ENCODE measurements around the gene XRCC6. TPM values are rescaled to one million over a fixed set of nuclear protein-coding genes. Genes with fewer than 3 reads are reported as not detected.
"Not testable (repeated sequence)": the region's sequence is repeated elsewhere in the genome, so short reads cannot be mapped to it uniquely, and the experiment has no call there.

The XRCC6 gene
- polyA plus RNA-seq, 1 donor: 202 TPM

- DNase-seq: no peak
These were observed 33.2 kb downstream of the XRCC6 start for GRCh38 chr22:41654322-41654721.

- DNase-seq: no peak
These were observed 35.5 kb downstream of the XRCC6 start for GRCh38 chr22:41656556-41656955.

GRCh38 chr22:41657709-41658108 is 36.6 kb downstream of the XRCC6 start:
- no peak for DNase-seq

- DNase-seq: no peak
These were observed 37.8 kb downstream of the XRCC6 start for GRCh38 chr22:41658869-41659268.

- DNase-seq: no peak
These were observed 38.8 kb downstream of the XRCC6 start for GRCh38 chr22:41659941-41660340.

- no peak for DNase-seq
These were observed 39.3 kb downstream of the XRCC6 start for GRCh38 chr22:41660416-41660815.

- no peak for DNase-seq
These were observed 40.0 kb downstream of the XRCC6 start for GRCh38 chr22:41661088-41661487.

GRCh38 chr22:41661713-41662112 is 40.6 kb downstream of the XRCC6 start:
- no peak for DNase-seq

GRCh38 chr22:41663594-41663993 is 42.5 kb downstream of the XRCC6 start:
- not testable (repeated sequence) for DNase-seq

GRCh38 chr22:41664490-41664889 is 43.4 kb downstream of the XRCC6 start:
- no peak for DNase-seq

GRCh38 chr22:41664951-41665350 is 43.9 kb downstream of the XRCC6 start:
- no peak for DNase-seq

GRCh38 chr22:41668971-41669911 is 48.1 kb downstream of the XRCC6 start:
- DNase-seq: no peak

GRCh38 chr22:41672096-41672495 is 51.0 kb downstream of the XRCC6 start:
- DNase-seq: not testable (repeated sequence)

- no peak for DNase-seq
These were observed 51.9 kb downstream of the XRCC6 start for GRCh38 chr22:41672780-41673509.

- no peak for DNase-seq
These were observed 53.8 kb downstream of the XRCC6 start for GRCh38 chr22:41674846-41675340.

- no peak for DNase-seq
These were observed 55.0 kb downstream of the XRCC6 start for GRCh38 chr22:41676134-41676533.

GRCh38 chr22:41681616-41682015 is 60.5 kb downstream of the XRCC6 start:
- no peak for DNase-seq

- DNase-seq: peak; percentile 88
These were observed 61.1 kb downstream of the XRCC6 start for GRCh38 chr22:41682033-41682807.

GRCh38 chr22:41683052-41683451 is 62.0 kb downstream of the XRCC6 start:
- no peak for DNase-seq

GRCh38 chr22:41683616-41684015 is 62.5 kb downstream of the XRCC6 start:
- DNase-seq: no peak

GRCh38 chr22:41684194-41684593 is 63.1 kb downstream of the XRCC6 start:
- no peak for DNase-seq

GRCh38 chr22:41686890-41687289 is 65.8 kb downstream of the XRCC6 start:
- not testable (repeated sequence) for DNase-seq

GRCh38 chr22:41687901-41688364 is 66.8 kb downstream of the XRCC6 start:
- no peak for DNase-seq

Measured in hindlimb muscle (tissue), 1 donor.